ENCODE data around the gene BCAT1. TPM values are rescaled to one million over a fixed set of nuclear protein-coding genes. Genes with fewer than 3 reads are reported as not detected.
A peak's percentile ranks its signal among the peaks of the same experiment; 100 is the strongest.

BCAT1 gene
- total and polyA plus RNA-seq, 9 of the 15 experiments (the other 6 are each of a cell fraction or from before 2014, with no cell fraction given): 38.5 to 157 (median 66.8) TPM

DNA sequence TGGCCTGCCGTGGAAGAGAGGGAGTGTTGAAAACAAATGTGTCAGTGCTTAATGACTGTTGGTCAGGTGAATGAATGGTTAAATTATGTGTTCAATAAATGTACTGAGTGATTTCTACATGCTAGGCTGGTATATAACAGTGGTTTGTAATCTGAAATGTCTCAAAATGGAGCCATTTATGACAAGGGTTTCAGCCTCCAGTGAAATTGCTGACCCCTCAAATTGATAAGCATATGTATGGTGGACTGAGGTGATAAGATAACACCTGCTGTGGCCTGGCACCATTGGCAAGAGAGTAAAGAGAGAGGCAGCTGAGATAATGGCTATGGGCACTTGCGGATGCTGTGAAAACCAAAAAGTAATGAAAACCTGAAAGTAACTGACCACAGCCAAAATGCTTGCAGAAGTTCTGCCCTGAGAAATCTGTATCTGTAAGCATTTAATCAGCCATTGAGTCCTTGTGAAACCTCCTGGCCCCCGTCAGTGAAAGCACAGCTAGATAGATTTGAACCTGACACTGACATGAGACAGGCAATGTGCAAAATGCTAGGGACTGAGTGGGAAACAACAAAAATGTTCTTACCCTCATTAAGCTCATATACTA, 1.4 kb upstream of the BCAT1 start (continued):
- TF ChIP-seq, protein P1, sequence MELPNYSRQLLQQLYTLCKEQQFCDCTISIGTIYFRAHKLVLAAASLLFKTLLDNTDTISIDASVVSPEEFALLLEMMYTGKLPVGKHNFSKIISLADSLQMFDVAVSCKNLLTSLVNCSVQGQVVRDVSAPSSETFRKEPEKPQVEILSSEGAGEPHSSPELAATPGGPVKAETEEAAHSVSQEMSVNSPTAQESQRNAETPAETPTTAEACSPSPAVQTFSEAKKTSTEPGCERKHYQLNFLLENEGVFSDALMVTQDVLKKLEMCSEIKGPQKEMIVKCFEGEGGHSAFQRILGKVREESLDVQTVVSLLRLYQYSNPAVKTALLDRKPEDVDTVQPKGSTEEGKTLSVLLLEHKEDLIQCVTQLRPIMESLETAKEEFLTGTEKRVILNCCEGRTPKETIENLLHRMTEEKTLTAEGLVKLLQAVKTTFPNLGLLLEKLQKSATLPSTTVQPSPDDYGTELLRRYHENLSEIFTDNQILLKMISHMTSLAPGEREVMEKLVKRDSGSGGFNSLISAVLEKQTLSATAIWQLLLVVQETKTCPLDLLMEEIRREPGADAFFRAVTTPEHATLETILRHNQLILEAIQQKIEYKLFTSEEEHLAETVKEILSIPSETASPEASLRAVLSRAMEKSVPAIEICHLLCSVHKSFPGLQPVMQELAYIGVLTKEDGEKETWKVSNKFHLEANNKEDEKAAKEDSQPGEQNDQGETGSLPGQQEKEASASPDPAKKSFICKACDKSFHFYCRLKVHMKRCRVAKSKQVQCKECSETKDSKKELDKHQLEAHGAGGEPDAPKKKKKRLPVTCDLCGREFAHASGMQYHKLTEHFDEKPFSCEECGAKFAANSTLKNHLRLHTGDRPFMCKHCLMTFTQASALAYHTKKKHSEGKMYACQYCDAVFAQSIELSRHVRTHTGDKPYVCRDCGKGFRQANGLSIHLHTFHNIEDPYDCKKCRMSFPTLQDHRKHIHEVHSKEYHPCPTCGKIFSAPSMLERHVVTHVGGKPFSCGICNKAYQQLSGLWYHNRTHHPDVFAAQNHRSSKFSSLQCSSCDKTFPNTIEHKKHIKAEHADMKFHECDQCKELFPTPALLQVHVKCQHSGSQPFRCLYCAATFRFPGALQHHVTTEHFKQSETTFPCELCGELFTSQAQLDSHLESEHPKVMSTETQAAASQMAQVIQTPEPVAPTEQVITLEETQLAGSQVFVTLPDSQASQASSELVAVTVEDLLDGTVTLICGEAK (IDR thresholded peaks at IDR 0.05): no peak
- TF ChIP-seq, protein P1 (CRISPR knock-in tag; IDR thresholded peaks at IDR 0.05): no peak
- TF ChIP-seq ARNT (IDR thresholded peaks at IDR 0.05) (0 out of 4 replicates have a peak, but pooled peaks have one; percentile 17 to 22), RBM14 (IDR thresholded peaks at IDR 0.05; ENCODE audit: borderline replicate concordance, insufficient read depth, low read depth, low read length) (no peak), MTA3 (IDR thresholded peaks at IDR 0.05; ENCODE audit: borderline replicate concordance) (0 out of 2 replicates have a peak, but pooled peaks have one; percentile 54), PURB (CRISPR knock-in tag; IDR thresholded peaks at IDR 0.05; ENCODE audit: low read depth) (no peak), SMAD4 (CRISPR knock-in tag; conservative IDR thresholded peaks at IDR 0.05) (peak; percentile 43; the same call in 1 of the 2 replicates), HDAC3 (IDR thresholded peaks at IDR 0.05; ENCODE audit: borderline replicate concordance, partially characterized antibody) (peak; percentile 16), MTA1 (IDR thresholded peaks at IDR 0.05; ENCODE audit: borderline replicate concordance) (0 out of 2 replicates have a peak, but pooled peaks have one; percentile 14), RFX7 (CRISPR knock-in tag; IDR thresholded peaks at IDR 0.05) (no peak), CTBP1 (IDR thresholded peaks at IDR 0.05; ENCODE audit: borderline replicate concordance) (peak; percentile 41; the same call in 1 of the 2 replicates)
- TF ChIP-seq, protein P2, sequence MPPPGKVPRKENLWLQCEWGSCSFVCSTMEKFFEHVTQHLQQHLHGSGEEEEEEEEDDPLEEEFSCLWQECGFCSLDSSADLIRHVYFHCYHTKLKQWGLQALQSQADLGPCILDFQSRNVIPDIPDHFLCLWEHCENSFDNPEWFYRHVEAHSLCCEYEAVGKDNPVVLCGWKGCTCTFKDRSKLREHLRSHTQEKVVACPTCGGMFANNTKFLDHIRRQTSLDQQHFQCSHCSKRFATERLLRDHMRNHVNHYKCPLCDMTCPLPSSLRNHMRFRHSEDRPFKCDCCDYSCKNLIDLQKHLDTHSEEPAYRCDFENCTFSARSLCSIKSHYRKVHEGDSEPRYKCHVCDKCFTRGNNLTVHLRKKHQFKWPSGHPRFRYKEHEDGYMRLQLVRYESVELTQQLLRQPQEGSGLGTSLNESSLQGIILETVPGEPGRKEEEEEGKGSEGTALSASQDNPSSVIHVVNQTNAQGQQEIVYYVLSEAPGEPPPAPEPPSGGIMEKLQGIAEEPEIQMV (tag; conservative IDR thresholded peaks at IDR 0.05; ENCODE audit: low read depth): peak; percentile 71
- TF ChIP-seq, protein P3, sequence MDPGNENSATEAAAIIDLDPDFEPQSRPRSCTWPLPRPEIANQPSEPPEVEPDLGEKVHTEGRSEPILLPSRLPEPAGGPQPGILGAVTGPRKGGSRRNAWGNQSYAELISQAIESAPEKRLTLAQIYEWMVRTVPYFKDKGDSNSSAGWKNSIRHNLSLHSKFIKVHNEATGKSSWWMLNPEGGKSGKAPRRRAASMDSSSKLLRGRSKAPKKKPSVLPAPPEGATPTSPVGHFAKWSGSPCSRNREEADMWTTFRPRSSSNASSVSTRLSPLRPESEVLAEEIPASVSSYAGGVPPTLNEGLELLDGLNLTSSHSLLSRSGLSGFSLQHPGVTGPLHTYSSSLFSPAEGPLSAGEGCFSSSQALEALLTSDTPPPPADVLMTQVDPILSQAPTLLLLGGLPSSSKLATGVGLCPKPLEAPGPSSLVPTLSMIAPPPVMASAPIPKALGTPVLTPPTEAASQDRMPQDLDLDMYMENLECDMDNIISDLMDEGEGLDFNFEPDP (CRISPR knock-in tag; IDR thresholded peaks at IDR 0.05): no peak
